GM19372 (cell line): ENCODE results near the gene GNG7.
"Not testable (repeated sequence)": the region's sequence is repeated elsewhere in the genome, so short reads cannot be mapped to it uniquely, and the experiment has no call there.

Experiments used
- ATAC-seq: cut with Tn5 transposase; IDR thresholded peaks from one replicate; pipeline ENCODE4 v1.9.1; 2021; ENCODE audit warnings: mild to moderate bottlenecking, low read depth, moderate library complexity; ENCODE audit not compliant: unreplicated experiment

The GNG7 gene

GRCh38 chr19:2478756-2479555 lies 223.5 kb downstream of the GNG7 start:
- no peak for ATAC-seq

- ATAC-seq = no peak
Measured at GRCh38 chr19:2478278-2478755, 224.2 kb downstream of the GNG7 start.

GRCh38 chr19:2477732-2478191 lies 224.7 kb downstream of the GNG7 start:
- ATAC-seq = no peak

GRCh38 chr19:2477141-2477710 lies 225.3 kb downstream of the GNG7 start:
- ATAC-seq = peak; percentile 0

- ATAC-seq = peak; percentile 19
Measured at GRCh38 chr19:2476451-2477140, 225.9 kb downstream of the GNG7 start.

- peak; percentile 48 for ATAC-seq
Measured at GRCh38 chr19:2475702-2476450, 226.6 kb downstream of the GNG7 start, which contains the start of gene GADD45B. Gene GADD45B (plus strand): TSS chr19:2476127. CDS start chr19:2476359, 232 bp downstream.

GRCh38 chr19:2475018-2475701 lies 227.3 kb downstream of the GNG7 start:
- ATAC-seq = no peak

- no peak for ATAC-seq
Measured at GRCh38 chr19:2474232-2475017, 228.1 kb downstream of the GNG7 start.

- ATAC-seq = not testable (repeated sequence)
Measured at GRCh38 chr19:2469915-2470200, 232.6 kb downstream of the GNG7 start.

GRCh38 chr19:2469102-2469914 lies 233.2 kb downstream of the GNG7 start:
- no peak for ATAC-seq

- no peak for ATAC-seq
Measured at GRCh38 chr19:2468596-2468995, 233.9 kb downstream of the GNG7 start.

- no peak for ATAC-seq
Measured at GRCh38 chr19:2464389-2464788, 238.1 kb downstream of the GNG7 start.

GRCh38 chr19:2463694-2464093 lies 238.8 kb downstream of the GNG7 start:
- not testable (repeated sequence) for ATAC-seq

GRCh38 chr19:2462635-2463421 lies 239.7 kb downstream of the GNG7 start:
- ATAC-seq = no peak

GRCh38 chr19:2461751-2462634 lies 240.5 kb downstream of the GNG7 start:
- no peak for ATAC-seq
